Neuronal stem cell (in vitro differentiated cells): ENCODE measurements around the gene GNB3.
"Not testable (repeated sequence)": the region's sequence is repeated elsewhere in the genome, so short reads cannot be mapped to it uniquely, and the experiment has no call there.

Experiments
- DNase-seq: peaks from one replicate; pipeline ENCODE4 v3.0.0-alpha.2; 2013; ENCODE audit warnings: low spot score
- H2AFZ ChIP-seq: one replicate; pipeline ENCODE4 v1.6.1; 2013; ENCODE audit warnings: mild to moderate bottlenecking, low read length, inconsistent platforms
- H2AK5ac ChIP-seq: 2 replicates; pipeline ENCODE4 v1.6.1; 2013; ENCODE audit warnings: low read depth, mild to moderate bottlenecking, inconsistent platforms, low read length, moderate library complexity, mixed read lengths
- H2BK120ac ChIP-seq: 2 replicates; pipeline ENCODE4 v1.6.1; 2013; ENCODE audit warnings: low read depth, mild to moderate bottlenecking, inconsistent platforms, low read length, moderate library complexity, mixed read lengths
- H2BK12ac ChIP-seq: one replicate; pipeline ENCODE4 v1.6.1; 2013; ENCODE audit warnings: low read length, inconsistent platforms
- H2BK15ac ChIP-seq: 2 replicates; pipeline ENCODE4 v1.6.1; 2013; ENCODE audit warnings: mild to moderate bottlenecking, low read length, inconsistent platforms, mixed read lengths
- H2BK5ac ChIP-seq: one replicate; pipeline ENCODE4 v1.6.1; 2013; ENCODE audit warnings: inconsistent platforms, mild to moderate bottlenecking, low read length, moderate library complexity
- H3K14ac ChIP-seq: one replicate; pipeline ENCODE4 v1.6.1; 2013; ENCODE audit warnings: low read length, inconsistent platforms
- H3K18ac ChIP-seq: 2 replicates; pipeline ENCODE4 v1.6.1; 2013; ENCODE audit warnings: low read length, inconsistent platforms
- H3K23ac ChIP-seq: 2 replicates; pipeline ENCODE4 v1.6.1; 2013; ENCODE audit warnings: low read depth, mild to moderate bottlenecking, mixed read lengths, low read length, inconsistent platforms; ENCODE audit not compliant: poor library complexity
- H3K27ac ChIP-seq: replicated peaks from 3 replicates; pipeline ENCODE4 v1.5.1; 2013; ENCODE audit warnings: low read length, inconsistent platforms
- H3K27me3 ChIP-seq, 3 experiments: 2 replicates each; pipeline ENCODE4 v1.6.1; 2013; ENCODE audit warnings: low read length in 3 of 3, mild to moderate bottlenecking in 2 of 3, inconsistent platforms in 1 of 3, low read depth in 1 of 3, mixed read lengths in 1 of 3, moderate library complexity in 1 of 3; ENCODE audit not compliant: control insufficient read depth in 3 of 3, insufficient read depth in 3 of 3
- H3K36me3 ChIP-seq, 2 donors: replicated peaks in 1 of 2; 2 replicates each; pipeline ENCODE4 v1.6.1; 2013; ENCODE audit warnings: low read length in 2 of 2; ENCODE audit not compliant: control insufficient read depth in 2 of 2, insufficient read depth in 2 of 2
- H3K4ac ChIP-seq: 2 replicates; pipeline ENCODE4 v1.6.1; 2013; ENCODE audit warnings: inconsistent platforms, mild to moderate bottlenecking, low read length, moderate library complexity
- H3K4me1 ChIP-seq, 2 donors: 1 replicate in 1 of 2; 2 replicates in 1 of 2; pipeline ENCODE4 v1.6.1; 2013; ENCODE audit warnings: low read length in 2 of 2, low read depth in 1 of 2; ENCODE audit not compliant: control insufficient read depth in 2 of 2, insufficient read depth in 1 of 2
- H3K4me2 ChIP-seq: one replicate; pipeline ENCODE4 v1.6.1; 2013; ENCODE audit warnings: mild to moderate bottlenecking, low read length, inconsistent platforms; ENCODE audit not compliant: insufficient read depth, poor library complexity, severe bottlenecking
- H3K4me3 ChIP-seq, 2 donors: 2 replicates each; pipeline ENCODE4 v1.5.1; 2013; ENCODE audit warnings: low read length in 2 of 2, mild to moderate bottlenecking in 2 of 2, inconsistent platforms in 1 of 2, moderate library complexity in 1 of 2
- H3K79me1 ChIP-seq: one replicate; pipeline ENCODE4 v1.6.1; 2013; ENCODE audit warnings: low read depth, mild to moderate bottlenecking, inconsistent platforms, low read length, moderate library complexity
- H3K9ac ChIP-seq: one replicate; pipeline ENCODE4 v1.6.1; 2013; ENCODE audit warnings: mild to moderate bottlenecking, low read depth, low read length, inconsistent platforms; ENCODE audit not compliant: poor library complexity
- H3K9me3 ChIP-seq, 2 donors: replicated peaks in 1 of 2; 2 replicates each; pipeline versions ENCODE3 to v1.6.1; 2013; ENCODE audit warnings: low read length in 2 of 2, mild to moderate bottlenecking in 2 of 2, inconsistent platforms in 1 of 2, low read depth in 1 of 2, mixed read lengths in 1 of 2, moderate library complexity in 1 of 2; ENCODE audit not compliant: control insufficient read depth in 2 of 2, insufficient read depth in 1 of 2
- H4K8ac ChIP-seq: one replicate; pipeline ENCODE4 v1.6.1; 2013; ENCODE audit warnings: low read depth, mild to moderate bottlenecking, inconsistent platforms, low read length, moderate library complexity
- H4K91ac ChIP-seq: one replicate; pipeline ENCODE4 v1.6.1; 2013; ENCODE audit warnings: low read length, low read depth, mild to moderate bottlenecking, inconsistent platforms; ENCODE audit not compliant: poor library complexity
- WGBS, 2 donors: extraction: QIAGEN DNeasy Blood & Tissue Kit; methylation state at CpG; one replicate each; pipeline ENCODE4 v1.1.7; 2013; ENCODE audit warnings: missing lambda C conversion rate in 2 of 2, mixed read lengths in 1 of 2; ENCODE audit not compliant: insufficient read length in 2 of 2, insufficient replicate concordance in 1 of 2; ENCODE audit errors: extremely low coverage in 2 of 2; 5-methylcytosine and 5-hydroxymethylcytosine counted together

GNB3 gene

DNA sequence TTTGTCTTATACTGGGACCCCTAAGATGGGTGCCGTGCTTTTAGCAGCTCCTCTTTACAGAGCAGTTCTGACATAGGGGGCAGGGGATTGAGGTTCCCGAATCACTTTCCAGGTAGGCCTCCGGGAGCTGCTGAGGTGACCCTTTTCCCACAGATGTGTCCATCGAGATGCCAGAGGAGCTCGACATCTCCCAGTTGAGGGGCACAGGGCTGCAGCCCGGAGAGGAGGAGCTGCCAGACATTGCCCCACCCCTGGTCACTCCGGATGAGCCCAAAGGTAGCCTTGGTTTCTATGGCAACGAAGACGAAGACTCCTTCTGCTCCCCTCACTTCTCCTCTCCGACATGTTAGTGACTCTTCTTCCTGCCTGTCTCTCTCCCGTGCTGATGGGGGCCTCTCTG lies 22.3 kb downstream of the GNB3 start:
- WGBS, 2 donors: no CpG with 5 or more reads among the region's 11 CpGs
- H3K23ac ChIP-seq: peak overlapping the region; percentile 16
- H3K14ac ChIP-seq: no peak overlapping the region
- no peak overlapping the region for H3K18ac ChIP-seq
- H3K9me3 ChIP-seq: peaks cover 0 to 2% of the 10 kb centered on the region in 2 donors
- H3K4me1 ChIP-seq: peaks cover 5 to 12% of the 10 kb centered on the region in 2 donors
- H2BK15ac ChIP-seq: no peak overlapping the region
- no peaks in the 10 kb centered on the region for H3K79me1 ChIP-seq
- H3K4me2 ChIP-seq: no peak overlapping the region
- H3K4me3 ChIP-seq: no peak overlapping the region
- no peak for DNase-seq
- no peak overlapping the region for H3K27ac ChIP-seq
- H2BK12ac ChIP-seq: no peak overlapping the region
- no peak overlapping the region for H4K91ac ChIP-seq
- no peak overlapping the region for H3K4ac ChIP-seq
- H2AFZ ChIP-seq: no peak overlapping the region
- no peaks in the 10 kb centered on the region for H3K27me3 ChIP-seq
- no peak overlapping the region for H2BK120ac ChIP-seq
- peaks cover 51 to 82% of the 10 kb centered on the region in 2 donors for H3K36me3 ChIP-seq
- no peak overlapping the region for H4K8ac ChIP-seq
- no peak overlapping the region for H3K9ac ChIP-seq
- H2BK5ac ChIP-seq: no peak overlapping the region
- no peak overlapping the region for H2AK5ac ChIP-seq

DNA sequence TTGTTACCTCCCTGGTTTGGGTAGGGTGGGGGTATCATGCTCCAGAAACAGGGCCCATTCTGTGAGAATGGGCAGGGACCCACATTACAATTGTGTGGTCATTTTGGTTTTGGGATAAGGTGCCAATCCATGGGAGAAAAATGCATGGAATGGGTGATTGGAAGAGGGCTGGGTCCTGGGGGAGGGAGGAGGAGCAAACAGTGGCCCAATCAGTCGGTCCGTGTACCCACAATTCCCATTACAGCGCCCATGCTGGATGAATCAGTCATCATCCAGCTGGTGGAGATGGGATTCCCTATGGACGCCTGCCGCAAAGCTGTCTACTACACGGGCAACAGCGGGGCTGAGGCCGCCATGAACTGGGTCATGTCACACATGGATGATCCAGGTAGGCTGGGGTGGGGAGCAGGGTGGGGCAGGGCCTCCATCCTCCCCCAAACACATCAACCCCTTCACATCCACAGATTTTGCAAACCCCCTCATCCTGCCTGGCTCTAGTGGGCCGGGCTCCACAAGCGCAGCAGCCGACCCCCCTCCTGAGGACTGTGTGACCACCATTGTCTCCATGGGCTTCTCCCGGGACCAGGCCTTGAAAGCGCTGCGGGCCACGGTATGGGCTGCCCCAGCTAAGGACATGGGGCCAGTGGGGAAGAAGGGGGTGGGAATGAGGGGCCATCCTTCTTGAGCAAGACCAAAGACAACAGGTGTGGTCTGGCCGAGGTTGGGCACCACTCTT lies 23.0 kb downstream of the GNB3 start:
- Histone ChIP-seq H2BK15ac (no peak overlapping the region), H3K18ac (no peak overlapping the region), H3K14ac (no peak overlapping the region), H2AK5ac (no peak overlapping the region), H3K4me3 (no peak overlapping the region), H2BK120ac (no peak overlapping the region), H3K27ac (no peak overlapping the region), H3K36me3 (peaks cover 44 to 76% of the 10 kb centered on the region in 2 donors), H3K9ac (no peak overlapping the region), H3K4me1 (peaks cover 5 to 14% of the 10 kb centered on the region in 2 donors), H3K4ac (no peak overlapping the region), H2BK5ac (no peak overlapping the region), H3K9me3 (peaks cover 0 to 2% of the 10 kb centered on the region in 2 donors), H4K91ac (no peak overlapping the region), H3K23ac (peak overlapping the region; percentile 16), H3K4me2 (no peak overlapping the region), H3K79me1 (no peaks in the 10 kb centered on the region), H2AFZ (no peak overlapping the region), H4K8ac (no peak overlapping the region), H3K27me3 (no peaks in the 10 kb centered on the region), H2BK12ac (no peak overlapping the region)
- no peak for DNase-seq
- WGBS, 2 donors: no CpG with 5 or more reads among the region's 16 CpGs

GRCh38 chr12:6865307-6865706 lies 24.6 kb downstream of the GNB3 start:
- not testable (repeated sequence) for H4K8ac ChIP-seq, H3K79me1 ChIP-seq, H2BK120ac ChIP-seq, H3K4me3 ChIP-seq, H3K4me2 ChIP-seq, H2BK15ac ChIP-seq, H2AFZ ChIP-seq, H3K23ac ChIP-seq, DNase-seq, H2BK5ac ChIP-seq, H2BK12ac ChIP-seq, H3K4ac ChIP-seq, H3K27ac ChIP-seq, H2AK5ac ChIP-seq, H4K91ac ChIP-seq, H3K18ac ChIP-seq, H3K27me3 ChIP-seq, H3K9ac ChIP-seq, H3K14ac ChIP-seq, H3K9me3 ChIP-seq
- WGBS, 2 donors: no CpG with 5 or more reads among the region's 5 CpGs
- H3K36me3 ChIP-seq: peaks cover 39 to 77% of the 10 kb centered on the region in 2 donors
- H3K4me1 ChIP-seq: peaks cover 5 to 17% of the 10 kb centered on the region in 2 donors

DNA sequence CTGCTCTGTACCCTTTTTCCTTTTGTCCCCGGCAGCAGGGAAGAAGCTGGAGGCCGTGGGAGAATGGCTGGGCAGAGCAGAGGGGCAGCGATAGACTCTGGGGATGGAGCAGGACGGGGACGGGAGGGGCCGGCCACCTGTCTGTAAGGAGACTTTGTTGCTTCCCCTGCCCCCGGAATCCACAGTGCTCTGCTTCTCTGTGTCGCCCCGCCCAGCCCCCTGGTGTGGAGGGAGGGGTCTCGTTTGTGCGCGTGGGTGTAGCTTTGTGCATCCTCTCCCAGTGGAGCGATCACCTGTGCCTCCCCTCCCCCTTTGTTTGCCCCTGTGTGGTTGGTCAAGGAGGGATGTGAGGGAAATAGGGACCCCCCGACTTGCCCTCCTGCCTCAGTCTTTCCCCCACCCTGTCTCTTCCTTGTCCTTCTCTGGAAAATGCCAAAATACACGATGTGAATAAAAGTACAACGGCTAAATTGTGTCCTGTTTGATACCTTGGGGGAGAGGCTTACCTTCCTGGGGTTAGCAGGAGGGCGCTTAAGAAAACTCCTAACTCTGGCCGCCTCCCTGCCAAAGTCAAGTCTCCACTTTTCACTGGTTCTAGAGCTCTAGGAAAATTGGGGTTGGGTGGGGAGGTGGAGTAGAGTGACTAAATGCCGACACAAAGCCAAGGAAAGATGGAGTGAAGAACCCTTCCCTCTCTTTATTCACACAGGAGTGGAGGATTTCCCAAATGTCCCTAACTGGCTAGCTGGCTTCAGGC lies 25.6 kb downstream of the GNB3 start:
- no CpG with 5 or more reads among the region's 19 CpGs for WGBS, 2 donors
- Histone ChIP-seq H3K4me1 (peaks cover 6 to 17% of the 10 kb centered on the region in 2 donors), H3K23ac (peak overlapping the region; percentile 38), H3K4me2 (peak overlapping the region; percentile 92), H3K14ac (no peak overlapping the region), H4K8ac (no peak overlapping the region), H3K27ac (no peak overlapping the region), H3K4ac (no peak overlapping the region), H3K9me3 (peaks cover 0 to 2% of the 10 kb centered on the region in 2 donors), H3K27me3 (no peaks in the 10 kb centered on the region), H3K9ac (peak overlapping the region; percentile 87), H3K18ac (peak overlapping the region; percentile 76), H3K4me3 (peak overlapping the region; percentile 74 to 77), H3K79me1 (peaks cover 8% of the 10 kb centered on the region), H2AFZ (peak overlapping the region; percentile 84), H2BK12ac (no peak overlapping the region), H2AK5ac (peak overlapping the region; percentile 82), H4K91ac (no peak overlapping the region), H3K36me3 (peaks cover 37 to 77% of the 10 kb centered on the region in 2 donors), H2BK15ac (peak overlapping the region; percentile 43), H2BK5ac (peak overlapping the region; percentile 95), H2BK120ac (peak overlapping the region; percentile 69)
- no peak for DNase-seq
